Measurements from ENCODE around the gene TMTC2. TPM values are rescaled to one million over a fixed set of nuclear protein-coding genes. Genes with fewer than 3 reads are reported as not detected.

Gene TMTC2
- total RNA-seq, 1 donor from 2014 or later, result 3.4 TPM

- Histone ChIP-seq H3K27ac (replicated peaks) (no peak overlapping the region), H3K9me3 (replicated peaks) (peaks cover 44% of the 10 kb centered on the region), H3K36me3 (no peaks in the 10 kb centered on the region), H3K4me1 (no peaks in the 10 kb centered on the region), H3K4me3 (no peak overlapping the region), H3K27me3 (ENCODE audit: low read depth) (no peaks in the 10 kb centered on the region)
- intact Hi-C loops (cut with micrococcal nuclease), result no loop called here
- TF ChIP-seq, protein P1, sequence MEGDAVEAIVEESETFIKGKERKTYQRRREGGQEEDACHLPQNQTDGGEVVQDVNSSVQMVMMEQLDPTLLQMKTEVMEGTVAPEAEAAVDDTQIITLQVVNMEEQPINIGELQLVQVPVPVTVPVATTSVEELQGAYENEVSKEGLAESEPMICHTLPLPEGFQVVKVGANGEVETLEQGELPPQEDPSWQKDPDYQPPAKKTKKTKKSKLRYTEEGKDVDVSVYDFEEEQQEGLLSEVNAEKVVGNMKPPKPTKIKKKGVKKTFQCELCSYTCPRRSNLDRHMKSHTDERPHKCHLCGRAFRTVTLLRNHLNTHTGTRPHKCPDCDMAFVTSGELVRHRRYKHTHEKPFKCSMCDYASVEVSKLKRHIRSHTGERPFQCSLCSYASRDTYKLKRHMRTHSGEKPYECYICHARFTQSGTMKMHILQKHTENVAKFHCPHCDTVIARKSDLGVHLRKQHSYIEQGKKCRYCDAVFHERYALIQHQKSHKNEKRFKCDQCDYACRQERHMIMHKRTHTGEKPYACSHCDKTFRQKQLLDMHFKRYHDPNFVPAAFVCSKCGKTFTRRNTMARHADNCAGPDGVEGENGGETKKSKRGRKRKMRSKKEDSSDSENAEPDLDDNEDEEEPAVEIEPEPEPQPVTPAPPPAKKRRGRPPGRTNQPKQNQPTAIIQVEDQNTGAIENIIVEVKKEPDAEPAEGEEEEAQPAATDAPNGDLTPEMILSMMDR (IDR thresholded peaks at IDR 0.05; ENCODE audit: borderline replicate concordance), result no peak
- DNase-seq, result no peak
Measured at GRCh38 chr12:83074358-83074894, 387.7 kb downstream of the TMTC2 start.

- H3K4me3 ChIP-seq, result no peak overlapping the region
- no peaks in the 10 kb centered on the region for H3K27me3 ChIP-seq (ENCODE audit: low read depth)
- intact Hi-C loops (cut with micrococcal nuclease), result no loop called here
- TF ChIP-seq, protein P1 (IDR thresholded peaks at IDR 0.05; ENCODE audit: borderline replicate concordance), result no peak
- H3K4me1 ChIP-seq, result no peaks in the 10 kb centered on the region
- H3K9me3 ChIP-seq (replicated peaks), result peaks cover 34% of the 10 kb centered on the region
- H3K27ac ChIP-seq (replicated peaks), result no peak overlapping the region
- H3K36me3 ChIP-seq, result no peaks in the 10 kb centered on the region
- no peak for DNase-seq
Measured at GRCh38 chr12:83075471-83075870, 388.8 kb downstream of the TMTC2 start.

- TF ChIP-seq, protein P1 (IDR thresholded peaks at IDR 0.05; ENCODE audit: borderline replicate concordance), result no peak
- Histone ChIP-seq H3K27ac (replicated peaks) (no peak overlapping the region), H3K4me3 (no peak overlapping the region), H3K4me1 (no peaks in the 10 kb centered on the region), H3K9me3 (replicated peaks) (peaks cover 18% of the 10 kb centered on the region), H3K36me3 (no peaks in the 10 kb centered on the region), H3K27me3 (ENCODE audit: low read depth) (no peaks in the 10 kb centered on the region)
- intact Hi-C loops (cut with micrococcal nuclease), result no loop called here
- DNase-seq, result no peak
Measured at GRCh38 chr12:83077041-83077440, 390.3 kb downstream of the TMTC2 start.

DNA sequence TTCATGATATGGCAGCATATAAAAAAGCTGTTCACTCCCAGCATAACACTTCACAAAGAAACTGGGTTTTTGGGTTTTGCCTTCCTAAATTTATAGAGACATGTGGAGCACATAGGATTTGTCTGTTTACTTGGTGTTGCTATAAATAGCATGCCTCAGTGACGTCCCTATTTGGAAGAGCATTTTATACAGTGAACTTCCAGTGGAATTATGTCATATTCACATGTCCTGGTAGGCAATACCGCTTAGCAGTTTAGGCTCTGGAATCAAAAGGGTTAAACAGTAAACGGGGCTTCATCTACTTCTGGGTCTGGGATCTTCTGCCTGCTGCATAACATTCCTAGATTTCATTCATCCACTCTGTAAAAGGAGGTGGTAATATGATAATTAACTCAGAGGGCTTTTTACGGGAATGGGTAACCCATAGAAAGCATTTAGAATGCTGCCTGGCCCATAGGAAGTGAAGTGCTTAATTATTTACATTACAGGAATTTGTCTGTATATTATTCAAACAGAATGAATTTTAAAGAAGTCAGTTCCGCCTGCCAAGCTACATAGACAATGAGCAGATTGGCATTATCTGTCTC is 396.1 kb downstream of the TMTC2 start:
- no peaks in the 10 kb centered on the region for H3K27me3 ChIP-seq (ENCODE audit: low read depth)
- no peak for DNase-seq
- H3K36me3 ChIP-seq, result no peaks in the 10 kb centered on the region
- H3K9me3 ChIP-seq (replicated peaks), result no peaks in the 10 kb centered on the region
- no peak overlapping the region for H3K27ac ChIP-seq (replicated peaks)
- H3K4me3 ChIP-seq, result no peak overlapping the region
- peaks cover 5% of the 10 kb centered on the region for H3K4me1 ChIP-seq
- intact Hi-C loops (cut with micrococcal nuclease), result no loop called here
- TF ChIP-seq, protein P1 (IDR thresholded peaks at IDR 0.05; ENCODE audit: borderline replicate concordance), result no peak

GRCh38 chr12:83083616-83084015 is 396.9 kb downstream of the TMTC2 start:
- Histone ChIP-seq H3K4me3 (no peak overlapping the region), H3K4me1 (peaks cover 5% of the 10 kb centered on the region), H3K27me3 (ENCODE audit: low read depth) (no peaks in the 10 kb centered on the region), H3K27ac (replicated peaks) (no peak overlapping the region), H3K36me3 (no peaks in the 10 kb centered on the region), H3K9me3 (replicated peaks) (no peaks in the 10 kb centered on the region)
- intact Hi-C loops (cut with micrococcal nuclease), result no loop called here
- DNase-seq, result no peak
- TF ChIP-seq, protein P1 (IDR thresholded peaks at IDR 0.05; ENCODE audit: borderline replicate concordance), result no peak

Measured in left ventricle myocardium inferior (tissue), 1 donor.